NCI-H2107 (cell line): ENCODE measurements around the gene HDDC3.
A peak's percentile ranks its signal among the peaks of the same experiment; 100 is the strongest.

ENCODE experiments used
- DNase-seq: peaks from one replicate; lab custom pipeline; 2025; lab: John Stamatoyannopoulos, UW

HDDC3 gene

DNA sequence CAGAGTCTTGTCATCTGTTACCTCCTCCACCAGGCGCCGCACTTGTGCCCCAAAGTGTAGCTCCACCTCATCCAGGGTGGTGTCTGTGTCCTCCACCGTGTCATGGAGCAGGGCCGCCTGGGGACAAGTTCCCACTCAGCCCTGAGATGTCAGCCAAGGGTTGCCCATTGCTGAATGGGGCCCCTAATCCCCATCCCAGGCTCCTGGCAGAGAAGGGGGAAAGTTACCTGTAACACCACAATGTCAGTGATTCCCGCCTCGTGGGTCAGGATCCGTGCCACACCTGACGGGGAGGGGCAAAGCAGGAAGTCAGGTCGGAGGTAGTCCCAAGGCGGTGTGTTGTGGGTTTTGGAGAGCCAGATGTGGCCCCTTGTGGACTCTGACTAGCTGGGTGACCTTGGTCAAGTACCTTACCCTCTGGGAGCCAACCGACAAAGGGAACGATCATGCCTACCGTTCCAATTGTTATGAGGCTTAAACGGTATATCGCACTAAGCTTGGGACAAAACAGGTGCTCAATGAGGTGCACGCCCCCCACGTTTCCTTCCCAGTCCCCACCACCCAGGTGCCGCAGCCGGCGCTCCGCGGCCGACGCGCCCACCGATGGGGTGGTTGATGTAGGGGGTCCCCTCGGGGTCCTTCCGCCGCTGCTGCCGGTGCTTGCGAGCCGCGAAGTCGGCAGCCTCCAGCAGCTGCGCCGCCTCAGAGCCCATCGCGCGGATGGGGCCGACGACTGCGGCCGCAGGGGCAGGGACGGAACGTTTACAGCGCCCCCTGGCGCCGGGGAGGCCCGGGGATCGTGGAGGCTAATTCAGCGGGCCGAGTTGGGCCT lies at the start of gene HDDC3:
HDDC3 (minus strand) TSS at position 722 of the 832 bp plus-strand sequence; CDS start at position 713, 9 bp downstream.
- DNase-seq: peak; percentile 58

- no peak for DNase-seq
Observed at GRCh38 chr15:90982135-90982534, 49.8 kb upstream of the HDDC3 start.

GRCh38 chr15:90981681-90982080 lies 49.3 kb upstream of the HDDC3 start:
- DNase-seq: no peak

DNA sequence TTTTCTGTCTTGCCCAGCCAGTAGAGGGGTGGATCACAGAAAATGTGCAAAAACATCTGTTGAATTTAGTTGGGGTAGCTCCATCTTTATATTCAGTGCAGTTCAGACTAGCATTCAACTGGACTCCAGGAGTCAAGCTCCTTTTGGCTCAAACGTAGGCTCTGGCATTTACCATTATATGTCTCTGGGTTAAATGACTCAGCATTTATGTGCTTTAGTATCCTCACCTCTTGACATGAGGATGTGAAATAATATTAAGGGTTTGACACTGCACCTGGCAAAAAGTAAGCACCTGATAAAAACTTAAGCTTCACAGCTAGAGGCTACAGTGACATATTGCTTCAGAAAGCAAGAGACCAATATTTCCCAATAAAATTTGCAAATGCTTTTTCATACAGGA lies 47.2 kb upstream of the HDDC3 start:
- no peak for DNase-seq

GRCh38 chr15:90974216-90974615 lies 41.9 kb upstream of the HDDC3 start:
- no peak for DNase-seq

GRCh38 chr15:90972133-90972532 lies 39.8 kb upstream of the HDDC3 start:
- no peak for DNase-seq

- no peak for DNase-seq
Observed at GRCh38 chr15:90970274-90970673, 37.9 kb upstream of the HDDC3 start.

DNA sequence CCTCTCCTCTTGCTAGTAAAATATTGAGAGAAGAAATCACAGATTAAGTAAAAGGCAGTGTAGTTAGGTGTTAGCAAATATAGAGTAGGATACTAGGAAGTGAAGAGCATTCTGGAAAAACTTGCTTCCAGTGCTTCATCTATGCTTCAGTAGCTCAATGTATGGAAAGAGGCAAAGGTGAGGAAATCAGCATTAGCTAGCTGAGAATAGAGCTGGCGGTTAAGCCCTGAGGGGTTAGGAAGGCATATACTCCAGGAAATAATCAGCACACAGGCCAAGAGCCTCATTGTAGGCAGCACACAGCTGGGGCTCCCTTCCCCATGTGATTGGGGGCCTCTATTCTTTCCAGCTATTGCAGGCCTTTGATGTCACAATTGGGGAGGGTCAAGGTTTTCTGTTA lies 36.1 kb upstream of the HDDC3 start:
- DNase-seq: no peak

- DNase-seq: no peak
Observed at GRCh38 chr15:90967206-90967605, 34.9 kb upstream of the HDDC3 start.

- DNase-seq: no peak
Observed at GRCh38 chr15:90966262-90966661, 33.9 kb upstream of the HDDC3 start.

- no peak for DNase-seq
Observed at GRCh38 chr15:90962021-90962420, 29.7 kb upstream of the HDDC3 start.

- no peak for DNase-seq
Observed at GRCh38 chr15:90960298-90961091, 28.1 kb upstream of the HDDC3 start.

DNA sequence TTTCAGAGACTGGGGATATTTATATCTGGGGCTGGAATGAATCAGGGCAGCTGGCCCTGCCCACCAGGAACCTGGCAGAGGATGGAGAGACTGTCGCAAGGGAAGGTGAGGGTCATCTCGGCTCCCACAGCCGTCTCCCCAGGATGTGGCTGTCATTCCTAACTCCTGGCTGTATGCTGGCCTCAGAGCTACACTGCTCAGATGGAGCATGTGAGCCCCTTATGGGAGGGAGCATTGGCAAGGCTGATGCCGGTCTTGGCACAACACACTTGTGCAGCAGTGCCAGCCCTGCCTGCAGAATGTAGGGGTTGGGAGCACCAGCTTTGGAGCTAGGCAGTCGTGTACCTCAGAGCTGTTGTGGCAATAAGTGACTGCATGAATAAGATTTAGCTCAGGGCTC lies 27.5 kb upstream of the HDDC3 start:
- no peak for DNase-seq

DNA sequence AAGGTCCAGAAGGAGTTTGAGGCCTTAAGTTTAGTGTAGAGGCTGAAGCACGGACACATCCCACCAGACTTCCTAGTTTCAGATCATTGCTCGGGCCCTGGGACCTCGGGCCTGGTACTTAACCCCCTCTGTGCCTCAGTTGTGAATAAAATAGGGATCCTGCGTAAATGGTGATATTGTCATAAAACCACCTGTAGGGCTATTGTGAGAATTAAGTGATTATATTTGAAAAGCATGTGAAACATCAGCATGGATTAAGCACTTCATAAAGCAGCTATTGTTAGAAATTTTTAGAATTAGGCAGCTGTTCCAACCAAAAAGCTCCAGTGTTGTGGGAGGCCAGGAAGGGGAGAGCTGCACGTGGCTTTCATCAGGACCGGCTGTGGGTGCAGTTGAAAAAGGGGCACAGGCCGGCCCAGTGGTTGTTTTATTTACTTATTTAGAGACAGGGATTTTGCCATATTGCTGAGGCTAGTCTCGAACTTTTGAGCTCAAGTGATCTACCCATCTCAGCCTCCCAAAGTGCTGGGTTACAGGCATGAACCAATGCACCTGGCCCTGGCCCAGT lies 26.8 kb upstream of the HDDC3 start:
- DNase-seq: no peak

DNA sequence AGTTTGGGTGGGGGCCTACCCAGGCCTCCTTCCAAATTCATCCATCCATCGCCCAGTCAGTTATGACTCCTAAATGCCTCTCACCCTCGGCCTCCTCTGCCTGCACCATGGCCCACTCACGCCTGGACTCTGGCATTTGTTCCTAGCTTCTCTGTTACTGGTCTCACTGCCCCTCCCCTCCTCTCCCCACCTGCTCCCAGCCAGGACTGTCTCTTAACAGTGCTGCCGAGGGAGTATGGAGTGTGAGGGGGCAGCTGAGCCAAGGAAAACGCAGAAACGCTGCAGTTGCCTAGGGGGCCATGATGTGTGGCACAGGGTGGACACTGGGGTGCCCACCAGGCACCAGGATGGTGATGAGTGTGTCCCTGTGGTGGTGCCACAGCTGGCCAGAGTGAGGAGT lies 25.4 kb upstream of the HDDC3 start:
- no peak for DNase-seq

DNA sequence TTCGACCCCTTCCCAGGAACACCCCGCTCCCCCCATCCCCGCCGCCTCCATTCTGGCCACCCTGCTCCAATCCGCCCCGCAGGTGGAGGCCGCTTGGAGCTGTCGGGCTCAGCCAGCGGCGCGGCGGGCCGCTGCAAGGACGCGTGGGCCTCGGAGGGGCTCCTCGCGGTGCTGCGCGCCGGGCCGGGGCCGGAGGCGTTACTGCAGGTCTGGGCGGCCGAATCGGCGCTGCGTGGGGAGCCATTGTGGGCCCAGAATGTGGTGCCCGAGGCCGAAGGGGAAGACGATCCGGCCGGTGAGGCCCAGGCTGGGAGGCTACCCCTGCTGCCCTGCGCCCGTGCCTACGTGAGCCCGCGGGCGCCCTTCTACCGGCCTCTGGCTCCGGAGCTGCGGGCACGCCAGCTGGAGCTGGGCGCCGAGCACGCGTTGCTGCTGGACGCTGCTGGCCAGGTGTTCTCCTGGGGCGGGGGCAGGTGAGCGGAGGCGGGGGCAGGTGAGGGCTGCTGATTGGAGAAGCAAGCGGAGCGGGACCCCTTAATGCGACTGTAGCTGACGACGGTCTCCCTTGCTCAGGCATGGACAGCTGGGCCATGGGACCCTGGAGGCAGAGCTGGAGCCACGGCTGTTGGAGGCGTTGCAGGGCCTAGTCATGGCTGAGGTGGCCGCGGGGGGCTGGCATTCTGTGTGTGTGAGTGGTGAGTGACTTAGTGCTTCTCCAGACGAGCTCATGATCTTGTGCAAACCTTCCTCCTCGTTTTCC lies 24.9 kb upstream of the HDDC3 start:
- DNase-seq: no peak

- peak; percentile 7 for DNase-seq
Observed at GRCh38 chr15:90956274-90957030, 24.1 kb upstream of the HDDC3 start.

DNA sequence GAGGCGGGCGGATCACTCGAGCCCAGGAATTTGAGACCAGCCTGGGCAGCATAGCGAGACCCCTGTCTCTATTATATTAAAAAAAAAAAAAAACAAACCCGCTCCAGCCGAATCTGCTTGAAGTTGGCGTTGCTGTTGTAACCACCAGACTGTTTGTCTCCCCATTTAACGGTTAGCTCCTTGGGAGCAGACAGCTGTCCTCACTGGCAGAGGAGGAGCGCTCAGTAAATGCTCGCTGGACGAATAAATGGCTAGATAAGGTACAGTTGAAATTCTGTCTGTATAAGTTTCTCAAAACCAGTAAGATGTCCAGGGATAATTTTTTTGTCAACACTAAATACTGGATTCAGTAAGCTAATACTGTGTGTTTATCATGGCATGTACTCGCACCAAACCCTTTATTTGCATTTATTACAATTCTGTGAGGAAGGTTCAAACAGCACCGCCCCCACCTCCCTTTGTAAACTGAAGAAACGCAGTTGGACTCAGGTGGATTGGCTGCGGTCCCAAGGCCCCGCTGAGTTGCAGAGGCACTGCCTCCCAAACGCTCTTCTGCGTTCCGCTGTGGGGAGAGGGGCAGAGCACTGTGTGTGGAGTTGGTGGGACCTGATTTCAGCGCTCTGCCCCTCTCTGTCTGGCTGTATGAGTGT lies 23.4 kb upstream of the HDDC3 start:
- DNase-seq: no peak

DNA sequence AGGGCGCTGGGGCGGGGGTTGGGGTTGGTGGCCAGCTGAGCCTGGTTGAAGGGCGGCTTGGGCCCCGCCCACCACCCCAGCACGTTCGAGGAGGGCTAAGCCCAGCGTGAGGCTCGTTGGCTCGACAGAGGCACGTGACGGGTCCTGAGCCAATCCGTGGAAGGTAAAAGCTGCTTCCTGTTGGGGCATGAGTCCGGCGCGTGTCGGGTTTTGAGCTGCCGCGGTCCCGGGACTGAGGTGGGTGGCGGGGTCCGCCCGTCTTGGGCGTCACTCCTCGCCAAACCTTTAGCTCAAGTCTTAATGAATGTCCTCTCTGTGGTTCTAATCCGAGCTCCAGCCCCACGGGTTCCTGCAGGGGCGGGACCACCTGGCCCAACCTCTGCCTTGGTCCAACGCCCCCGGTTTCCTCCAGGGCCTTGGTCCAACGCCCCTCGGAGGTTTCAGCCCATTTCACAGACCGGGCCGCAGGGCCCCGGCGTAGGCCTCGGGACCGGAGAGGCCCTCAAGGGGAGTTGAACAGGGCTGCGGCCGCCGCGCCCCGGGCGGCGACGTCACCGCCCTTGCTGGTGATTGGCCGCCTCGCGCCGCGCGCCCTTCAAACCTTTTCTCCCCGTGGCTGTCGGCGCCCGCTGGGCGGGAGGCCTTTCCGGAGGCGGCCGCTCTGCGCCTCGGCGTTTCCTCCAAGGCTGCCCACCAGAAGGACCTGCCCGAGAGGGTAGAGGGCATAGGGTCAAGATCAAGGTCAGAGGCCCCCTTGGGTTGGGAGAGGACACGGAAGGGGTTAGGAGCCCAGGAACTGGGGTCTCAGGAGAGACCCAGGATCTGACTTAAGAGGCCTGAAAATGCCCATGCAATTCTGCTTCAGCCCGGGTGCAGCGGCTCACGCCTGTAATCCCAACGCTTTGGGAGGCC lies 22.6 kb upstream of the HDDC3 start, which contains the start of gene RCCD1:
RCCD1 (plus strand) TSS at position 173 of the 912 bp plus-strand sequence. CDS start 1,851 bp downstream, outside the sequence.
- DNase-seq: no peak
